ENCODE measurements around the gene RAP1GAP. TPM values are rescaled to one million over a fixed set of nuclear protein-coding genes. Genes with fewer than 3 reads are reported as not detected.

RAP1GAP gene
- total and polyA plus RNA-seq, 2 of the 13 experiments (the other 11 are each of a cell fraction or from before 2014, with no cell fraction given): 11.9 to 37.5 TPM

GRCh38 chr1:21623410-21623961 is 45.7 kb downstream of the RAP1GAP start (continued):
- TF ChIP-seq, protein P1, sequence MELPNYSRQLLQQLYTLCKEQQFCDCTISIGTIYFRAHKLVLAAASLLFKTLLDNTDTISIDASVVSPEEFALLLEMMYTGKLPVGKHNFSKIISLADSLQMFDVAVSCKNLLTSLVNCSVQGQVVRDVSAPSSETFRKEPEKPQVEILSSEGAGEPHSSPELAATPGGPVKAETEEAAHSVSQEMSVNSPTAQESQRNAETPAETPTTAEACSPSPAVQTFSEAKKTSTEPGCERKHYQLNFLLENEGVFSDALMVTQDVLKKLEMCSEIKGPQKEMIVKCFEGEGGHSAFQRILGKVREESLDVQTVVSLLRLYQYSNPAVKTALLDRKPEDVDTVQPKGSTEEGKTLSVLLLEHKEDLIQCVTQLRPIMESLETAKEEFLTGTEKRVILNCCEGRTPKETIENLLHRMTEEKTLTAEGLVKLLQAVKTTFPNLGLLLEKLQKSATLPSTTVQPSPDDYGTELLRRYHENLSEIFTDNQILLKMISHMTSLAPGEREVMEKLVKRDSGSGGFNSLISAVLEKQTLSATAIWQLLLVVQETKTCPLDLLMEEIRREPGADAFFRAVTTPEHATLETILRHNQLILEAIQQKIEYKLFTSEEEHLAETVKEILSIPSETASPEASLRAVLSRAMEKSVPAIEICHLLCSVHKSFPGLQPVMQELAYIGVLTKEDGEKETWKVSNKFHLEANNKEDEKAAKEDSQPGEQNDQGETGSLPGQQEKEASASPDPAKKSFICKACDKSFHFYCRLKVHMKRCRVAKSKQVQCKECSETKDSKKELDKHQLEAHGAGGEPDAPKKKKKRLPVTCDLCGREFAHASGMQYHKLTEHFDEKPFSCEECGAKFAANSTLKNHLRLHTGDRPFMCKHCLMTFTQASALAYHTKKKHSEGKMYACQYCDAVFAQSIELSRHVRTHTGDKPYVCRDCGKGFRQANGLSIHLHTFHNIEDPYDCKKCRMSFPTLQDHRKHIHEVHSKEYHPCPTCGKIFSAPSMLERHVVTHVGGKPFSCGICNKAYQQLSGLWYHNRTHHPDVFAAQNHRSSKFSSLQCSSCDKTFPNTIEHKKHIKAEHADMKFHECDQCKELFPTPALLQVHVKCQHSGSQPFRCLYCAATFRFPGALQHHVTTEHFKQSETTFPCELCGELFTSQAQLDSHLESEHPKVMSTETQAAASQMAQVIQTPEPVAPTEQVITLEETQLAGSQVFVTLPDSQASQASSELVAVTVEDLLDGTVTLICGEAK (IDR thresholded peaks at IDR 0.05): no peak
- TF ChIP-seq, protein P1 (CRISPR knock-in tag; IDR thresholded peaks at IDR 0.05): no peak
- TF ChIP-seq ZNF280B (CRISPR knock-in tag; IDR thresholded peaks at IDR 0.05; ENCODE audit: borderline replicate concordance) (0 out of 2 replicates have a peak, but pooled peaks have one; percentile 6), TBL1XR1 (IDR thresholded peaks at IDR 0.05; ENCODE audit: borderline replicate concordance, low read length, partially characterized antibody) (peak; percentile 16), RAD51 (IDR thresholded peaks at IDR 0.05; ENCODE audit: borderline replicate concordance) (no peak), UBTF (CRISPR knock-in tag; IDR thresholded peaks at IDR 0.05) (peak; percentile 62), ZNF281 (CRISPR knock-in tag; IDR thresholded peaks at IDR 0.05; ENCODE audit: borderline replicate concordance) (peak; percentile 75), ZNF235 (CRISPR knock-in tag; IDR thresholded peaks at IDR 0.05; ENCODE audit: borderline replicate concordance) (no peak), DMAP1 (CRISPR knock-in tag; IDR thresholded peaks at IDR 0.05) (peak; percentile 59; the same call in 1 of the 2 replicates), AHR (CRISPR knock-in tag; IDR thresholded peaks at IDR 0.05) (0 out of 2 replicates have a peak, but pooled peaks have one; percentile 14)
- TF ChIP-seq, protein P2, sequence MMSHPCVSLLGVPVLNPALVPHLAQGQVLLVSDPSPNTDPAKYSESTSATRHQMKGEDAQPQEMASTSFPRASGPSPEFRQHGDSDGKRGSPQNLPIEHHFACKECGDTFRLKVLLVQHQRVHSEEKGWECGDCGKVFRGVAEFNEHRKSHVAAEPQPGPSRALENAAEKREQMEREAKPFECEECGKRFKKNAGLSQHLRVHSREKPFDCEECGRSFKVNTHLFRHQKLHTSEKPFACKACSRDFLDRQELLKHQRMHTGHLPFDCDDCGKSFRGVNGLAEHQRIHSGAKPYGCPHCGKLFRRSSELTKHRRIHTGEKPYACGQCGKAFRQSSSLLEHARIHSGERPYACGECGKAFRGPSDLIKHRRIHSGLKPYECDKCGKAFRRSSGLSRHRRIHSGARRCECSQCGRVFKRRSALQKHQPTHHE (CRISPR knock-in tag; IDR thresholded peaks at IDR 0.05; ENCODE audit: borderline replicate concordance): peak; percentile 78; the same call in 1 of the 2 replicates

Measured in HepG2 (cell line).